Measurements from ENCODE around the gene DYDC1.

The DYDC1 gene

DNA sequence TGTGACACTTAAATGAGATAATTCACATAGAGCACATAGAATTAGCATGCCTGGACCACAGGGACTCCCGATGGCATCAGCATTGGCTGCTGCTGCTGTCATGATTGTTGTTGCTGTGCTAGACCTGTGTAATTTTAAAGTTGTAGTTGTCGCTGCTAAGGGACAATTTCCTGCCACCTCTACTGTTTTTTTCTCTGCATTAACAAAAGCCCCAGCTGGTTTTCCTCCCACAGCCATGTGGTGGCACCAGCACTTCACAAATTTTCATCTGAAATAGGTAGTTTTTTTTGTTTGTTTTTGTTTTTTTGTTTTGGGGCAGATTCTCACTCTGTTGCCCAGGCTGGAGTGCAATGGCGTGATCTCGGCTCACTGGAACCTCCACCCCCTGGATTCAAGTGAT lies 26.4 kb upstream of the DYDC1 start:
- peak; percentile 63 for ATAC-seq
- TF ChIP-seq TOX (CRISPR knock-in tag; IDR thresholded peaks at IDR 0.05; ENCODE audit: borderline replicate concordance) (no peak), BACH2 (CRISPR knock-in tag; IDR thresholded peaks at IDR 0.05; ENCODE audit: borderline replicate concordance) (no peak), ZNF565 (CRISPR knock-in tag; conservative IDR thresholded peaks at IDR 0.05; ENCODE audit: low read depth) (no peak), ZFP30 (CRISPR knock-in tag; IDR thresholded peaks at IDR 0.05) (no peak), CSDC2 (CRISPR knock-in tag; IDR thresholded peaks at IDR 0.05) (no peak), GLIS3 (CRISPR knock-in tag; IDR thresholded peaks at IDR 0.05) (no peak), ZFP3 (CRISPR knock-in tag; IDR thresholded peaks at IDR 0.05) (no peak), ISL1 (CRISPR knock-in tag; IDR thresholded peaks at IDR 0.05) (no peak), ZC3H10 (CRISPR knock-in tag; IDR thresholded peaks at IDR 0.05) (no peak), OSR1 (CRISPR knock-in tag; IDR thresholded peaks at IDR 0.05) (no peak)

DNA sequence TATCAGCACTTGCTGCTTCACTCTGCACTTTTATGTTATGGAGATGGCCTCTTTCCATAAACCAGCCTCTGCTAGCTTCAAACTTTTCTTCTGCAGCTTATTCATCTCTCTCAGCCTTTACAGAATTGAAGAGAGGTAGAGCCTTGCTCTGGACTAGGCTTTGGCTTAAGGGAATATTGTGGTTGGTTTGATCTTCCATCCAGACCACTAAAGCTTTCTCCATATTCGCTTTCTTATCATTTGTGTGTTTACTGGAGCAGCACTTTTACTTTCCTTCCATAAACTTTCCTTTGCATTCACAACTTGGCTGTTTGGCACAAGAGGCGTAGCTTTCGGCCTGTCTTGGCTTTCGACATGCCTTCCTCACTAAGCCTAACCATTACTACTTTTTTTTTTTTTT lies 23.6 kb upstream of the DYDC1 start:
- TF ChIP-seq, protein P1, sequence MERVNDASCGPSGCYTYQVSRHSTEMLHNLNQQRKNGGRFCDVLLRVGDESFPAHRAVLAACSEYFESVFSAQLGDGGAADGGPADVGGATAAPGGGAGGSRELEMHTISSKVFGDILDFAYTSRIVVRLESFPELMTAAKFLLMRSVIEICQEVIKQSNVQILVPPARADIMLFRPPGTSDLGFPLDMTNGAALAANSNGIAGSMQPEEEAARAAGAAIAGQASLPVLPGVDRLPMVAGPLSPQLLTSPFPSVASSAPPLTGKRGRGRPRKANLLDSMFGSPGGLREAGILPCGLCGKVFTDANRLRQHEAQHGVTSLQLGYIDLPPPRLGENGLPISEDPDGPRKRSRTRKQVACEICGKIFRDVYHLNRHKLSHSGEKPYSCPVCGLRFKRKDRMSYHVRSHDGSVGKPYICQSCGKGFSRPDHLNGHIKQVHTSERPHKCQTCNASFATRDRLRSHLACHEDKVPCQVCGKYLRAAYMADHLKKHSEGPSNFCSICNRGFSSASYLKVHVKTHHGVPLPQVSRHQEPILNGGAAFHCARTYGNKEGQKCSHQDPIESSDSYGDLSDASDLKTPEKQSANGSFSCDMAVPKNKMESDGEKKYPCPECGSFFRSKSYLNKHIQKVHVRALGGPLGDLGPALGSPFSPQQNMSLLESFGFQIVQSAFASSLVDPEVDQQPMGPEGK (CRISPR knock-in tag; IDR thresholded peaks at IDR 0.05; ENCODE audit: borderline replicate concordance) = no peak
- TF ChIP-seq, protein P2, sequence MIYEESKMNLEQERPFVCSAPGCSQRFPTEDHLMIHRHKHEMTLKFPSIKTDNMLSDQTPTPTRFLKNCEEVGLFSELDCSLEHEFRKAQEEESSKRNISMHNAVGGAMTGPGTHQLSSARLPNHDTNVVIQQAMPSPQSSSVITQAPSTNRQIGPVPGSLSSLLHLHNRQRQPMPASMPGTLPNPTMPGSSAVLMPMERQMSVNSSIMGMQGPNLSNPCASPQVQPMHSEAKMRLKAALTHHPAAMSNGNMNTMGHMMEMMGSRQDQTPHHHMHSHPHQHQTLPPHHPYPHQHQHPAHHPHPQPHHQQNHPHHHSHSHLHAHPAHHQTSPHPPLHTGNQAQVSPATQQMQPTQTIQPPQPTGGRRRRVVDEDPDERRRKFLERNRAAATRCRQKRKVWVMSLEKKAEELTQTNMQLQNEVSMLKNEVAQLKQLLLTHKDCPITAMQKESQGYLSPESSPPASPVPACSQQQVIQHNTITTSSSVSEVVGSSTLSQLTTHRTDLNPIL (CRISPR knock-in tag; IDR thresholded peaks at IDR 0.05; ENCODE audit: low read depth) = no peak
- TF ChIP-seq BACH2 (CRISPR knock-in tag; IDR thresholded peaks at IDR 0.05; ENCODE audit: borderline replicate concordance) (no peak), ARNTL (CRISPR knock-in tag; IDR thresholded peaks at IDR 0.05; ENCODE audit: borderline replicate concordance, low read depth) (no peak), TCF4 (CRISPR knock-in tag; IDR thresholded peaks at IDR 0.05; ENCODE audit: borderline replicate concordance) (no peak), OSR1 (CRISPR knock-in tag; IDR thresholded peaks at IDR 0.05) (no peak), ZNF70 (CRISPR knock-in tag; IDR thresholded peaks at IDR 0.05) (no peak), CSDC2 (CRISPR knock-in tag; IDR thresholded peaks at IDR 0.05) (no peak), ZNF565 (CRISPR knock-in tag; conservative IDR thresholded peaks at IDR 0.05; ENCODE audit: low read depth) (no peak), ZC3H10 (CRISPR knock-in tag; IDR thresholded peaks at IDR 0.05) (no peak), ZFP30 (CRISPR knock-in tag; IDR thresholded peaks at IDR 0.05) (no peak), ESRRG (CRISPR knock-in tag; IDR thresholded peaks at IDR 0.05) (no peak), ZFP3 (CRISPR knock-in tag; IDR thresholded peaks at IDR 0.05) (no peak), TOX (CRISPR knock-in tag; IDR thresholded peaks at IDR 0.05; ENCODE audit: borderline replicate concordance) (no peak), ISL1 (CRISPR knock-in tag; IDR thresholded peaks at IDR 0.05) (no peak), GLIS3 (CRISPR knock-in tag; IDR thresholded peaks at IDR 0.05) (no peak), SNAI2 (CRISPR knock-in tag; IDR thresholded peaks at IDR 0.05) (no peak)
- TF ChIP-seq, protein P3, sequence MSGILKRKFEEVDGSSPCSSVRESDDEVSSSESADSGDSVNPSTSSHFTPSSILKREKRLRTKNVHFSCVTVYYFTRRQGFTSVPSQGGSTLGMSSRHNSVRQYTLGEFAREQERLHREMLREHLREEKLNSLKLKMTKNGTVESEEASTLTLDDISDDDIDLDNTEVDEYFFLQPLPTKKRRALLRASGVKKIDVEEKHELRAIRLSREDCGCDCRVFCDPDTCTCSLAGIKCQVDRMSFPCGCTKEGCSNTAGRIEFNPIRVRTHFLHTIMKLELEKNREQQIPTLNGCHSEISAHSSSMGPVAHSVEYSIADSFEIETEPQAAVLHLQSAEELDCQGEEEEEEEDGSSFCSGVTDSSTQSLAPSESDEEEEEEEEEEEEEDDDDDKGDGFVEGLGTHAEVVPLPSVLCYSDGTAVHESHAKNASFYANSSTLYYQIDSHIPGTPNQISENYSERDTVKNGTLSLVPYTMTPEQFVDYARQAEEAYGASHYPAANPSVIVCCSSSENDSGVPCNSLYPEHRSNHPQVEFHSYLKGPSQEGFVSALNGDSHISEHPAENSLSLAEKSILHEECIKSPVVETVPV (CRISPR knock-in tag; IDR thresholded peaks at IDR 0.05) = no peak
- TF ChIP-seq, protein P4, sequence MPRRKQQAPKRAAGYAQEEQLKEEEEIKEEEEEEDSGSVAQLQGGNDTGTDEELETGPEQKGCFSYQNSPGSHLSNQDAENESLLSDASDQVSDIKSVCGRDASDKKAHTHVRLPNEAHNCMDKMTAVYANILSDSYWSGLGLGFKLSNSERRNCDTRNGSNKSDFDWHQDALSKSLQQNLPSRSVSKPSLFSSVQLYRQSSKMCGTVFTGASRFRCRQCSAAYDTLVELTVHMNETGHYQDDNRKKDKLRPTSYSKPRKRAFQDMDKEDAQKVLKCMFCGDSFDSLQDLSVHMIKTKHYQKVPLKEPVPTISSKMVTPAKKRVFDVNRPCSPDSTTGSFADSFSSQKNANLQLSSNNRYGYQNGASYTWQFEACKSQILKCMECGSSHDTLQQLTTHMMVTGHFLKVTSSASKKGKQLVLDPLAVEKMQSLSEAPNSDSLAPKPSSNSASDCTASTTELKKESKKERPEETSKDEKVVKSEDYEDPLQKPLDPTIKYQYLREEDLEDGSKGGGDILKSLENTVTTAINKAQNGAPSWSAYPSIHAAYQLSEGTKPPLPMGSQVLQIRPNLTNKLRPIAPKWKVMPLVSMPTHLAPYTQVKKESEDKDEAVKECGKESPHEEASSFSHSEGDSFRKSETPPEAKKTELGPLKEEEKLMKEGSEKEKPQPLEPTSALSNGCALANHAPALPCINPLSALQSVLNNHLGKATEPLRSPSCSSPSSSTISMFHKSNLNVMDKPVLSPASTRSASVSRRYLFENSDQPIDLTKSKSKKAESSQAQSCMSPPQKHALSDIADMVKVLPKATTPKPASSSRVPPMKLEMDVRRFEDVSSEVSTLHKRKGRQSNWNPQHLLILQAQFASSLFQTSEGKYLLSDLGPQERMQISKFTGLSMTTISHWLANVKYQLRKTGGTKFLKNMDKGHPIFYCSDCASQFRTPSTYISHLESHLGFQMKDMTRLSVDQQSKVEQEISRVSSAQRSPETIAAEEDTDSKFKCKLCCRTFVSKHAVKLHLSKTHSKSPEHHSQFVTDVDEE (CRISPR knock-in tag; IDR thresholded peaks at IDR 0.05) = no peak
- TF ChIP-seq, protein P5, sequence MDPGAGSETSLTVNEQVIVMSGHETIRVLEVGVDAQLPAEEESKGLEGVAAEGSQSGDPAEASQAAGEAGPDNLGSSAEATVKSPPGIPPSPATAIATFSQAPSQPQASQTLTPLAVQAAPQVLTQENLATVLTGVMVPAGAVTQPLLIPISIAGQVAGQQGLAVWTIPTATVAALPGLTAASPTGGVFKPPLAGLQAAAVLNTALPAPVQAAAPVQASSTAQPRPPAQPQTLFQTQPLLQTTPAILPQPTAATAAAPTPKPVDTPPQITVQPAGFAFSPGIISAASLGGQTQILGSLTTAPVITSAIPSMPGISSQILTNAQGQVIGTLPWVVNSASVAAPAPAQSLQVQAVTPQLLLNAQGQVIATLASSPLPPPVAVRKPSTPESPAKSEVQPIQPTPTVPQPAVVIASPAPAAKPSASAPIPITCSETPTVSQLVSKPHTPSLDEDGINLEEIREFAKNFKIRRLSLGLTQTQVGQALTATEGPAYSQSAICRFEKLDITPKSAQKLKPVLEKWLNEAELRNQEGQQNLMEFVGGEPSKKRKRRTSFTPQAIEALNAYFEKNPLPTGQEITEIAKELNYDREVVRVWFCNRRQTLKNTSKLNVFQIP (CRISPR knock-in tag; IDR thresholded peaks at IDR 0.05; ENCODE audit: borderline replicate concordance, low read depth) = no peak
- ATAC-seq = no peak

DNA sequence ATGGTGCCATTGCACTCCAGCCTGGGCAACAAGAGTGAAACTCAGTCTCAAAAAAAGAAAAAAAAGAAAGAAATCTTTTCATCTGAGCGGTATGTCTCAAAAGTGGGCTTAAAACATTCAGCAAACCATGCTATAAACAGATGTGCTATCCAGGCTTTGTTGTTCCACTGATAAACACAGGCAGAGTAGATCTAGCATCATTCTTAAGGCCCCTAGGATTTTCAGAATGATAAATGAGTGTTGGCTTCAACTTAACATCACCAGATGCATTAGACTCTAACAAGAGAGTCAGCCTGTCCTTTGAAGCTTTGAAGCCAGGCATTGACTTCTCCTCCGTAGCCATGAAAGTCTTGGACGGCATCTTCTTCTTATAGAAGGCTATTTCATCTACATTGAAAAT lies 23.1 kb upstream of the DYDC1 start:
- ATAC-seq = no peak
- no peak for TF ChIP-seq TCF4 (CRISPR knock-in tag; IDR thresholded peaks at IDR 0.05; ENCODE audit: borderline replicate concordance)
- TF ChIP-seq, protein P2 (CRISPR knock-in tag; IDR thresholded peaks at IDR 0.05; ENCODE audit: low read depth) = no peak
- TF ChIP-seq ZNF565 (CRISPR knock-in tag; conservative IDR thresholded peaks at IDR 0.05; ENCODE audit: low read depth) = no peak
- TF ChIP-seq GLIS3 (CRISPR knock-in tag; IDR thresholded peaks at IDR 0.05) = no peak
- no peak for TF ChIP-seq OSR1 (CRISPR knock-in tag; IDR thresholded peaks at IDR 0.05)
- no peak for TF ChIP-seq TOX (CRISPR knock-in tag; IDR thresholded peaks at IDR 0.05; ENCODE audit: borderline replicate concordance)
- TF ChIP-seq BACH2 (CRISPR knock-in tag; IDR thresholded peaks at IDR 0.05; ENCODE audit: borderline replicate concordance) = no peak
